ENCODE results near the gene ITGB3BP.

DNA sequence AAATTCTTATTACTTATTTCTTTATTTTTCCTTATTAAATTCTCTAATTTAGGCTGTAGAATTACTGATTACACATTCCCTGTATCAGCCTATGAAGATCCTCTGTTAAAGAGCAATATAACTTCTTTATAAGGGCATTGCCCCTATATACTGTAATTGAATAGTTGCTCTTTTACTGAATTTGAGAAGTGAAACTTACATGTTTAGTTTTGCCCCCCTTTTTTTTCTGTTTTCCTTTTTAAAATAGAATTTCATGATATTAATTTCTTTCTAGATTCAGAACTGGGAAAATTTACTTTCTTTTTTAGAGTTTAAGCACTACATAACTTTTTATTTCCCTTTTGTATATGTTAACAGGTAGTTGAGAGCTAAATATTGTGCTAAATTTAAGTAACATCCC is 40.7 kb upstream of the ITGB3BP start:
- TF ChIP-seq, protein P1, sequence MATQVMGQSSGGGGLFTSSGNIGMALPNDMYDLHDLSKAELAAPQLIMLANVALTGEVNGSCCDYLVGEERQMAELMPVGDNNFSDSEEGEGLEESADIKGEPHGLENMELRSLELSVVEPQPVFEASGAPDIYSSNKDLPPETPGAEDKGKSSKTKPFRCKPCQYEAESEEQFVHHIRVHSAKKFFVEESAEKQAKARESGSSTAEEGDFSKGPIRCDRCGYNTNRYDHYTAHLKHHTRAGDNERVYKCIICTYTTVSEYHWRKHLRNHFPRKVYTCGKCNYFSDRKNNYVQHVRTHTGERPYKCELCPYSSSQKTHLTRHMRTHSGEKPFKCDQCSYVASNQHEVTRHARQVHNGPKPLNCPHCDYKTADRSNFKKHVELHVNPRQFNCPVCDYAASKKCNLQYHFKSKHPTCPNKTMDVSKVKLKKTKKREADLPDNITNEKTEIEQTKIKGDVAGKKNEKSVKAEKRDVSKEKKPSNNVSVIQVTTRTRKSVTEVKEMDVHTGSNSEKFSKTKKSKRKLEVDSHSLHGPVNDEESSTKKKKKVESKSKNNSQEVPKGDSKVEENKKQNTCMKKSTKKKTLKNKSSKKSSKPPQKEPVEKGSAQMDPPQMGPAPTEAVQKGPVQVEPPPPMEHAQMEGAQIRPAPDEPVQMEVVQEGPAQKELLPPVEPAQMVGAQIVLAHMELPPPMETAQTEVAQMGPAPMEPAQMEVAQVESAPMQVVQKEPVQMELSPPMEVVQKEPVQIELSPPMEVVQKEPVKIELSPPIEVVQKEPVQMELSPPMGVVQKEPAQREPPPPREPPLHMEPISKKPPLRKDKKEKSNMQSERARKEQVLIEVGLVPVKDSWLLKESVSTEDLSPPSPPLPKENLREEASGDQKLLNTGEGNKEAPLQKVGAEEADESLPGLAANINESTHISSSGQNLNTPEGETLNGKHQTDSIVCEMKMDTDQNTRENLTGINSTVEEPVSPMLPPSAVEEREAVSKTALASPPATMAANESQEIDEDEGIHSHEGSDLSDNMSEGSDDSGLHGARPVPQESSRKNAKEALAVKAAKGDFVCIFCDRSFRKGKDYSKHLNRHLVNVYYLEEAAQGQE (IDR thresholded peaks at IDR 0.05; ENCODE audit: low read depth), result no peak
- TF ChIP-seq CEBPB (IDR thresholded peaks at IDR 0.05), result no peak
- TF ChIP-seq MAX (IDR thresholded peaks at IDR 0.05), result no peak
- TF ChIP-seq EGR1 (IDR thresholded peaks at IDR 0.05), result no peak
- no peak for TF ChIP-seq EP300 (IDR thresholded peaks at IDR 0.05; ENCODE audit: borderline replicate concordance)
- TF ChIP-seq YY1 (IDR thresholded peaks at IDR 0.05; ENCODE audit: low read depth), result no peak
- no peak for TF ChIP-seq TAF1 (IDR thresholded peaks at IDR 0.05; ENCODE audit: low read depth)
- no peak for TF ChIP-seq TEAD4 (IDR thresholded peaks at IDR 0.05)
- no peak for TF ChIP-seq NFIC (IDR thresholded peaks at IDR 0.05)
- TF ChIP-seq RAD21 (IDR thresholded peaks at IDR 0.05; ENCODE audit: low read depth), result no peak
- no peak for TF ChIP-seq CREB1 (IDR thresholded peaks at IDR 0.05; ENCODE audit: low read depth)
- no peak for TF ChIP-seq FOXM1 (IDR thresholded peaks at IDR 0.05; ENCODE audit: borderline replicate concordance, low read depth)
- TF ChIP-seq ZBTB7A (IDR thresholded peaks at IDR 0.05; ENCODE audit: low read depth), result no peak
- TF ChIP-seq TCF12 (IDR thresholded peaks at IDR 0.05; ENCODE audit: low read depth), result no peak
